ENCODE results near the gene RTL1. TPM values are rescaled to one million over a fixed set of nuclear protein-coding genes. Genes with fewer than 3 reads are reported as not detected.

Gene RTL1
- total and polyA plus RNA-seq, 2 of the 8 experiments (the other 6 are each of a cell fraction or from before 2014, with no cell fraction given), result not detected

DNA sequence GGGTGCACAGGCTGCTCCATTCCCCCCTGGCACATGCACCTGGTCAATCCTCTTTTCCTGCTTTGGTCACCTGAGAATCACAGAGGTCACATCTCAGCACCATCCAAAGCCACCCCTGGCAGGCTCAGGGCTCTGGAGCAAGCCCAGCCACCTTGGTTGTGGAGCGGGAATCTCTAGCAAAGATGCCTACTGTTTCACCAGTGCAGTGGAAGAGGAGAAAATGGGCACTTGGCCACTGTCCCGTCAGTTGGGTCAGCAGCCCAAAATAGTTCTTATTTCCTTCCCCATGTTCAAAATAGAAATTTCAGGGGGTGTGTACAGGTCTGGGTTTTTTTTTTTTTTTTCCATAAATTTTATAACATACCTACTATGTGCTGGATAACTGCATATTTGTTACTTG lies 18.3 kb downstream of the RTL1 start (continued):
- TF ChIP-seq SIN3A (conservative IDR thresholded peaks at IDR 0.05 in 1 of 2, IDR thresholded peaks at IDR 0.05 in 1 of 2; ENCODE audit: low read depth in 1 of 2, low read length in 2 of 2) (no peak), CHD2 (IDR thresholded peaks at IDR 0.05; ENCODE audit: low read length) (no peak), KDM5A (IDR thresholded peaks at IDR 0.05; ENCODE audit: low read length) (no peak), SP1 (IDR thresholded peaks at IDR 0.05; ENCODE audit: low read depth, low read length) (no peak), KDM4A (IDR thresholded peaks at IDR 0.05; ENCODE audit: low read depth, low read length, severe bottlenecking) (no peak), SIX5 (IDR thresholded peaks at IDR 0.05; ENCODE audit: low read depth, low read length) (no peak)

All from H1 (cell line).